H1 (cell line): ENCODE measurements around the gene SLC43A1. TPM values are rescaled to one million over a fixed set of nuclear protein-coding genes. Genes with fewer than 3 reads are reported as not detected.

ENCODE experiments used
- CTCF ChIA-PET: fragments of 300-600 bp; sonication (Branson Sonifier 250); formaldehyde crosslinking; loops from one replicate; lab custom pipeline; 2021; ENCODE audit not compliant: partially characterized antibody; lab: Charles Lee
- POLR2A ChIA-PET: fragments of 300-600 bp; sonication (Branson Sonifier 250); formaldehyde crosslinking; loops from one replicate; lab custom pipeline; 2021; ENCODE audit warnings: inconsistent platforms; ENCODE audit not compliant: partially characterized antibody; lab: Charles Lee
- DNase-seq, 2 experiments: peaks; one replicate each; pipeline versions ENCODE4 v3.0.0 to v3.0.0-alpha.2; 2010 to 2022; ENCODE audit warnings: low spot score in 2 of 2, low read depth in 1 of 2, mixed read lengths in 1 of 2
- FAIRE-seq: peaks from 2 replicates; lab custom pipeline; 2011; peaks lifted over from hg19 to GRCh38; lab: Jason Lieb, UNC
- H2AFZ ChIP-seq: 2 replicates; pipeline ENCODE4 v1.8.1; 2012; ENCODE audit warnings: low read length, inconsistent platforms
- H2AK5ac ChIP-seq: 2 replicates; pipeline ENCODE4 v1.6.1; 2013; ENCODE audit warnings: low read depth, low read length
- H2BK120ac ChIP-seq: replicated peaks from 2 replicates; pipeline ENCODE3; 2013; ENCODE audit warnings: low read depth, low read length, inconsistent platforms
- H2BK12ac ChIP-seq: 2 replicates; pipeline ENCODE4 v1.6.1; 2013; ENCODE audit warnings: low read depth, low read length
- H2BK15ac ChIP-seq: 2 replicates; pipeline ENCODE4 v1.6.1; 2013; ENCODE audit warnings: low read length
- H2BK20ac ChIP-seq: 2 replicates; pipeline ENCODE4 v1.6.1; 2013; ENCODE audit warnings: low read length
- H2BK5ac ChIP-seq: 2 replicates; pipeline ENCODE4 v1.6.1; 2013; ENCODE audit warnings: low read depth, low read length
- H3K14ac ChIP-seq: 2 replicates; pipeline ENCODE4 v1.6.1; 2013; ENCODE audit warnings: inconsistent platforms; ENCODE audit not compliant: insufficient read length
- H3K18ac ChIP-seq: 2 replicates; pipeline ENCODE4 v1.6.1; 2013; ENCODE audit warnings: low read length; ENCODE audit errors: extremely low read depth
- H3K23ac ChIP-seq: 2 replicates; pipeline ENCODE4 v1.6.1; 2013; ENCODE audit warnings: inconsistent platforms; ENCODE audit not compliant: insufficient read length
- H3K23me2 ChIP-seq: 2 replicates; pipeline ENCODE4 v1.6.1; 2013; ENCODE audit warnings: low read depth, low read length
- H3K27ac ChIP-seq: 2 replicates; pipeline ENCODE4 v1.6.1; 2011; ENCODE audit warnings: low read depth, low read length, inconsistent platforms
- H3K27me3 ChIP-seq, 4 experiments: replicated peaks in 1 of 4; 1 replicate in 1 of 4; 2 replicates in 3 of 4; pipeline versions ENCODE4 v1.6.1 to v1.8.1; 2011 to 2013; ENCODE audit warnings: low read length in 3 of 4, mild to moderate bottlenecking in 3 of 4, inconsistent platforms in 2 of 4, mixed read lengths in 2 of 4, moderate library complexity in 1 of 4; ENCODE audit not compliant: control insufficient read depth in 3 of 4, insufficient read depth in 3 of 4; ENCODE audit errors: extremely low read depth in 1 of 4
- H3K36me3 ChIP-seq, 4 experiments: 2 replicates each; pipeline versions ENCODE4 v1.6.1 to v1.8.1; 2011 to 2013; ENCODE audit warnings: mild to moderate bottlenecking in 4 of 4, low read length in 3 of 4, moderate library complexity in 2 of 4, control low read depth in 1 of 4, inconsistent platforms in 1 of 4; ENCODE audit not compliant: insufficient read depth in 4 of 4, control insufficient read depth in 2 of 4
- H3K4ac ChIP-seq: replicated peaks from 2 replicates; pipeline ENCODE3; 2013; ENCODE audit warnings: low read length, low read depth, mixed read lengths, inconsistent platforms; ENCODE audit not compliant: insufficient read length
- H3K4me1 ChIP-seq, 4 experiments: replicated peaks in 1 of 4; 1 replicate in 1 of 4; 2 replicates in 3 of 4; pipeline versions ENCODE4 v1.6.1 to v1.8.1; 2011 to 2013; ENCODE audit warnings: low read length in 3 of 4, inconsistent platforms in 2 of 4, mixed read lengths in 1 of 4; ENCODE audit not compliant: insufficient read depth in 4 of 4, control insufficient read depth in 3 of 4
- H3K4me2 ChIP-seq, 2 experiments: 2 replicates each; pipeline versions ENCODE4 v1.6.1 to v1.8.1; 2011 to 2013; ENCODE audit warnings: low read depth in 2 of 2, low read length in 2 of 2, control low read depth in 1 of 2, inconsistent platforms in 1 of 2, mild to moderate bottlenecking in 1 of 2; ENCODE audit not compliant: insufficient read depth in 1 of 2
- H3K4me3 ChIP-seq, 4 experiments: fragments of 200-600, 300-600 bp in 1 of 4; sonication (generic), shearing (Covaris generic), sonication (Bioruptor Twin) in 1 of 4; 2 replicates each; pipeline versions ENCODE4 v1.5.1 to v1.8.1; 2011 to 2016; ENCODE audit warnings: low read length in 4 of 4, low read depth in 3 of 4, control low read depth in 2 of 4, inconsistent platforms in 2 of 4, mild to moderate bottlenecking in 2 of 4, mixed read lengths in 1 of 4, moderate library complexity in 1 of 4; ENCODE audit not compliant: insufficient read depth in 2 of 4; ENCODE audit errors: extremely low read depth in 1 of 4
- H3K56ac ChIP-seq: replicated peaks from 2 replicates; pipeline ENCODE3; 2013; ENCODE audit warnings: low read depth, mild to moderate bottlenecking, mixed read lengths, low read length, inconsistent platforms; ENCODE audit not compliant: insufficient read length
- H3K79me1 ChIP-seq: 2 replicates; pipeline ENCODE4 v1.6.1; 2013; ENCODE audit warnings: low read depth, low read length, control low read depth
- H3K79me2 ChIP-seq, 2 experiments: 2 replicates each; pipeline versions ENCODE4 v1.6.1 to v1.8.1; 2012 to 2013; ENCODE audit warnings: low read length in 2 of 2, mild to moderate bottlenecking in 2 of 2, inconsistent platforms in 1 of 2; ENCODE audit not compliant: insufficient read depth in 2 of 2, control insufficient read depth in 1 of 2
- H3K9ac ChIP-seq, 4 experiments: replicated peaks in 1 of 4; 1 replicate in 1 of 4; 2 replicates in 3 of 4; pipeline versions ENCODE4 v1.6.1 to v1.8.1; 2011 to 2013; ENCODE audit warnings: low read depth in 3 of 4, low read length in 3 of 4, control low read depth in 2 of 4, mild to moderate bottlenecking in 2 of 4, moderate library complexity in 2 of 4, inconsistent platforms in 1 of 4; ENCODE audit errors: extremely low read depth in 1 of 4
- H3K9me3 ChIP-seq, 2 experiments: 2 replicates each; pipeline versions ENCODE4 v1.6.1 to v1.8.1; 2012 to 2013; ENCODE audit warnings: mild to moderate bottlenecking in 2 of 2, moderate library complexity in 2 of 2, control low read depth in 1 of 2, inconsistent platforms in 1 of 2, low read depth in 1 of 2, low read length in 1 of 2, mixed read lengths in 1 of 2; ENCODE audit not compliant: insufficient read depth in 2 of 2
- H4K20me1 ChIP-seq, 2 experiments: replicated peaks in 1 of 2; 2 replicates each; pipeline versions ENCODE3 to v1.8.1; 2011 to 2013; ENCODE audit warnings: inconsistent platforms in 2 of 2, low read length in 2 of 2, mild to moderate bottlenecking in 1 of 2; ENCODE audit not compliant: insufficient read depth in 2 of 2, control insufficient read depth in 1 of 2
- H4K5ac ChIP-seq: 2 replicates; pipeline ENCODE4 v1.6.1; 2013; ENCODE audit warnings: low read length, low read depth, mixed read lengths, inconsistent platforms; ENCODE audit not compliant: insufficient read length
- H4K8ac ChIP-seq: 2 replicates; pipeline ENCODE4 v1.8.0; 2013; ENCODE audit warnings: mild to moderate bottlenecking, moderate library complexity, low read length, inconsistent platforms; ENCODE audit not compliant: insufficient read depth; ENCODE audit errors: extremely low read depth
- H4K91ac ChIP-seq: replicated peaks from 2 replicates; pipeline ENCODE3; 2013; ENCODE audit warnings: low read length, mixed read lengths, inconsistent platforms; ENCODE audit not compliant: insufficient read length
- BACH1 ChIP-seq: IDR thresholded peaks from 2 replicates; pipeline ENCODE4 v1.6.1; 2012; ENCODE audit warnings: low read length, improper control_type of control experiment
- JUND ChIP-seq: IDR thresholded peaks from 2 replicates; pipeline ENCODE4 v1.6.1; 2011; ENCODE audit warnings: mild to moderate bottlenecking, improper control_type of control experiment, low read length
- MAFK ChIP-seq: IDR thresholded peaks from 2 replicates; pipeline ENCODE4 v1.6.1; 2012; ENCODE audit warnings: low read depth, mild to moderate bottlenecking, improper control_type of control experiment, low read length
- POU5F1 ChIP-seq: IDR thresholded peaks from 2 replicates; pipeline ENCODE4 v1.6.1; 2011; ENCODE audit warnings: low read depth, mild to moderate bottlenecking, low read length, moderate library complexity
- SIN3A ChIP-seq, 2 experiments: IDR thresholded peaks in 1 of 2; conservative IDR thresholded peaks in 1 of 2; 2 replicates each; pipeline ENCODE4 v1.6.1; 2011 to 2012; ENCODE audit warnings: low read length in 2 of 2, improper control_type of control experiment in 1 of 2, low read depth in 1 of 2, mild to moderate bottlenecking in 1 of 2
- SIRT6 ChIP-seq: IDR thresholded peaks from one replicate; pipeline ENCODE4 v1.7.1; 2012; ENCODE audit warnings: low read length, inconsistent platforms
- SP1 ChIP-seq: IDR thresholded peaks from 2 replicates; pipeline ENCODE4 v1.6.1; 2011; ENCODE audit warnings: low read depth, low read length
- TAF1 ChIP-seq: IDR thresholded peaks from 2 replicates; pipeline ENCODE4 v1.6.1; 2011; ENCODE audit warnings: mild to moderate bottlenecking, low read depth, low read length
- YY1 ChIP-seq: IDR thresholded peaks from 2 replicates; pipeline ENCODE4 v1.6.1; 2011; ENCODE audit warnings: low read depth, mild to moderate bottlenecking, low read length
- WGBS, 2 experiments: shearing (Covaris generic) in 1 of 2; methylation state at CpG; one replicate each; pipeline versions ENCODE4 v1.1.6 to v1.1.7; 2013 to 2015; ENCODE audit warnings: low lambda C conversion rate in 2 of 2, mixed read lengths in 2 of 2, inconsistent platforms in 1 of 2, low coverage in 1 of 2, missing lambda C conversion rate in 1 of 2; ENCODE audit not compliant: insufficient replicate concordance in 2 of 2, insufficient coverage in 1 of 2, insufficient read length in 1 of 2; ENCODE audit errors: extremely low coverage in 1 of 2, missing lambda C conversion rate in 1 of 2; 5-methylcytosine and 5-hydroxymethylcytosine counted together
- polyA plus RNA-seq, 7 experiments: library from polyadenylated mRNA; depleted of rRNA in 3 of 7; stranded (reverse) in 5 of 7; unstranded in 2 of 7; fragments of >200 nt in 5 of 7; fragments of 200-250 nt in 2 of 7; gene quantifications; 1 replicate in 5 of 7; 2 replicates in 1 of 7; 4 replicates in 1 of 7; pipeline versions ENCODE4 v1.2.1 to v1.2.3, GENCODE V29; 2011 to 2013; ENCODE audit warnings: missing spikeins in 2 of 7, mixed read lengths in 2 of 7
- total RNA-seq: library from RNA; stranded (reverse); fragmentation: NEBNext Ultra II Directional; extraction: Animal tissue kit (Norgen Biotek cat#: 25700); gene quantifications from 2 replicates; pipeline ENCODE4 v1.2.1, GENCODE V29; 2021

Gene SLC43A1
- total and polyA plus RNA-seq, 2 of the 8 experiments (the other 6 are each of a cell fraction or from before 2014, with no cell fraction given), result 34.5 to 58.0 TPM

GRCh38 chr11:57458060-57458409, 57.5 kb downstream of the SLC43A1 start:
- no peak overlapping the region for H2BK15ac ChIP-seq
- peaks cover 0 to 17% of the 10 kb centered on the region in 2 experiments; a peak in 2 of 4 replicates for H3K79me2 ChIP-seq
- no peak overlapping the region for H2BK20ac ChIP-seq
- peaks cover 24% of the 10 kb centered on the region for H3K23me2 ChIP-seq
- H3K79me1 ChIP-seq, result peaks cover 3% of the 10 kb centered on the region; the same call in 1 of the 2 replicates
- no peaks in the 10 kb centered on the region for H3K9me3 ChIP-seq
- no peak overlapping the region for H3K23ac ChIP-seq
- CTCF ChIA-PET, result interaction anchor here (0.7 to 14.0 kb wide), 43 partner anchors 8 to 1499 kb away, joined by 3 to 452 read pairs (median 5); partner anchors contain the start of genes P2RX3, PRG3, SERPING1 and SLC43A1
- peak in 1 of 2 experiments; percentile 67 for DNase-seq
- no peak overlapping the region for H3K56ac ChIP-seq
- H3K4me1 ChIP-seq, result peaks cover 0 to 28% (median 17%) of the 10 kb centered on the region in 4 experiments; a peak in 6 of 7 replicates
- H3K9ac ChIP-seq, result no peak overlapping the region
- H2BK5ac ChIP-seq, result no peak overlapping the region; the same call in 1 of the 2 replicates
- H4K8ac ChIP-seq, result no peak overlapping the region
- H3K18ac ChIP-seq, result peak overlapping the region; percentile 68; the same call in 1 of the 2 replicates
- no peak overlapping the region for H3K27ac ChIP-seq
- H4K20me1 ChIP-seq, result no peaks in the 10 kb centered on the region
- no peak overlapping the region for H4K91ac ChIP-seq
- no peak overlapping the region; the same call in 1 of the 2 replicates for H2BK12ac ChIP-seq
- H2AK5ac ChIP-seq, result no peak overlapping the region
- H3K4me2 ChIP-seq, result peak overlapping the region; percentile 84 to 99
- H3K14ac ChIP-seq, result no peak overlapping the region
- peaks cover 8 to 36% (median 26%) of the 10 kb centered on the region in 4 experiments for H3K27me3 ChIP-seq
- no peak overlapping the region for H4K5ac ChIP-seq
- H2AFZ ChIP-seq, result no peak overlapping the region
- peak overlapping the region; percentile 62 to 97 (median 74); a peak in 6 of 8 replicates for H3K4me3 ChIP-seq
- no peak overlapping the region for H2BK120ac ChIP-seq
- no peaks in the 10 kb centered on the region for H3K36me3 ChIP-seq
- FAIRE-seq, result no peak
- POLR2A ChIA-PET, result interaction anchor here (0.6 to 10.5 kb wide), 18 partner anchors 15 to 192 kb away, joined by 3 to 141 read pairs (median 4); partner anchors contain the start of genes SLC43A1, SSRP1, TIMM10 and YPEL4
- WGBS, 2 experiments, result 0% methylated on average over 3 of the region's 16 CpGs; no CpG with 5 or more reads in 1 of the 2 experiments
- no peak overlapping the region for H3K4ac ChIP-seq
- TF ChIP-seq YY1, result 0 out of 2 replicates have a peak, but pooled peaks have one; percentile 10
- peak; percentile 84 for TF ChIP-seq MAFK
- peak; percentile 59; the same call in 1 of the 2 replicates for TF ChIP-seq SP1
- TF ChIP-seq SIN3A (conservative IDR thresholded peaks at IDR 0.05 in 1 of 2, IDR thresholded peaks at IDR 0.05 in 1 of 2; ENCODE audit: low read depth in 1 of 2, low read length in 2 of 2), result 0 out of 4 replicates have a peak, but pooled peaks have one; percentile 13 to 51
- no peak for TF ChIP-seq POU5F1
- TF ChIP-seq BACH1, result peak; percentile 96
- 0 out of 2 replicates have a peak, but pooled peaks have one; percentile 27 for TF ChIP-seq TAF1
- peak; percentile 65; the same call in 1 of the 2 replicates for TF ChIP-seq JUND
- TF ChIP-seq SIRT6, result no peak
- TF ChIP-seq, all 59 proteins: peak for 7
